Measurements from ENCODE around the gene ARL3.
"Not testable (repeated sequence)": the region's sequence is repeated elsewhere in the genome, so short reads cannot be mapped to it uniquely, and the experiment has no call there.

The ARL3 gene

DNA sequence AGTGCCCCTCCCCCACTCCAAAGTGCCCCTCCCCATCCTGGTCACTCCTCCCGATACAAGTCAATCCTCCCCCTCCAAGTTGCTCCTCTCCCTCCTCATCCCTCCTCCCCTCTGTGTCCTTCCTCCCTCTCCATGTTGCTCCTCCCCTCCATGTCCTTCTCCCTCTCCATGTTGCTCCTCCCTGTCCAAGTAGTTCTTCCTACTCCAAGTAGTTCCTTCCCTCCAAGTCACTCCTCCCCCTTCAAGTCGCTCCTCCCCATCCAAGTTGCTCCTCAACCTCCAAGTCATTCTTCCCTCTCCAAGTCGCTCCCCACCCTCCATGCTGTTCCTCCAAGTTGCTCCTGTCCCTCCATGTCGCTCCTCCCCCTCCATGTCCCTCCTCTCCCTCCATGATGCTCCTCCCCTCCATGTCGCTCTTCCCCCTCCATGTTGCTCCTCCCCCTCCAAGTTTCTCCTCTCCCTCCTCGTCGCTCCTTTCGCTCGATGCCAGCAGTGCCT is 20.9 kb upstream of the ARL3 start:
- no peak for DNase-seq

DNA sequence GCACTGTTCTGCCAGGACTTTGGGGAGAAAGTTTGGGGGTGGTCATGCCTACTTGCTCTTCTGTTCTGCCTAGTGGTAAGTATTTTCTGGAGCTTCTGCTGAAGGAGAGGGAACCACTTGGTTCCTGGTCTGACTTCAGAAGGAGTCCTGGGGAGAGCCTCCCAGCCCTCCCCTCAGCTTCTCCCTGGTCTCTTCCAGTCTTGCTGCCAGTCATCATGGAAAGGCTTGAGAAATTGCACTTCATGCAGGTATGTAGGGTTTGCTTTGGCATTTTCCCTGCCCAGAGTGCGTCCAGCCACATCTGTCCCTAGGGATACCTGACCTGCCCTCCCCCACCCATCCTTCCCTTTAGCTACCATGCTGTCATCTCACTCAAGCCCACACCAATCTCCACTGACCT is 18.5 kb upstream of the ARL3 start:
- DNase-seq: no peak

DNA sequence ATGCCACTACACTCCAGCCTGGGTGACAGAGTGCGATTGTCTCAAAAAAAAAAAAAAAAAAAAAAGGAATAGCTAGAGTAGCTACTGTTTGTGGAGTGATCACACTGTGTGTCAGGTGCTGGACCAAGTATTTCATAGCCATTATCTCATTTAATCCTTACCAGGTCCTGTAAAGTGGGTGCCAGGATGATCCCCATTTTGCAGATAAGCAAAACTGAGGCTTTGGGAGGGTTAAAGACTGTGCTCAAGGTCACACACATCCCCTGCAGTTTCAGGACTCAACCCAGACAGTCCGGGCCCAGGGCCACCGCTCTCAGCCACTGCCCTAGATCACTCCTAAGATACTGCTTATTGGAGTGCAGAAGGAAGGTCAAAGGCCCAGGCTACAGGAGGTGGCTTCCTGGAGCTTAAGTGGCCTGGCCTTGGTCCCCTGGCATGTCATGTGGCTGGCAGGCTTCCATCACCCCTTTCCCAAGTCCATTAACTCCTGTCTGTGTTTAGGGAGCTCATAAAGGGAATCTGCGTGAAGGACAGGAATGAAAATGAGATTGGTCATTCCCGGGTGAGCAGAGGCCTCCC is 17.1 kb upstream of the ARL3 start:
- DNase-seq: no peak

DNA sequence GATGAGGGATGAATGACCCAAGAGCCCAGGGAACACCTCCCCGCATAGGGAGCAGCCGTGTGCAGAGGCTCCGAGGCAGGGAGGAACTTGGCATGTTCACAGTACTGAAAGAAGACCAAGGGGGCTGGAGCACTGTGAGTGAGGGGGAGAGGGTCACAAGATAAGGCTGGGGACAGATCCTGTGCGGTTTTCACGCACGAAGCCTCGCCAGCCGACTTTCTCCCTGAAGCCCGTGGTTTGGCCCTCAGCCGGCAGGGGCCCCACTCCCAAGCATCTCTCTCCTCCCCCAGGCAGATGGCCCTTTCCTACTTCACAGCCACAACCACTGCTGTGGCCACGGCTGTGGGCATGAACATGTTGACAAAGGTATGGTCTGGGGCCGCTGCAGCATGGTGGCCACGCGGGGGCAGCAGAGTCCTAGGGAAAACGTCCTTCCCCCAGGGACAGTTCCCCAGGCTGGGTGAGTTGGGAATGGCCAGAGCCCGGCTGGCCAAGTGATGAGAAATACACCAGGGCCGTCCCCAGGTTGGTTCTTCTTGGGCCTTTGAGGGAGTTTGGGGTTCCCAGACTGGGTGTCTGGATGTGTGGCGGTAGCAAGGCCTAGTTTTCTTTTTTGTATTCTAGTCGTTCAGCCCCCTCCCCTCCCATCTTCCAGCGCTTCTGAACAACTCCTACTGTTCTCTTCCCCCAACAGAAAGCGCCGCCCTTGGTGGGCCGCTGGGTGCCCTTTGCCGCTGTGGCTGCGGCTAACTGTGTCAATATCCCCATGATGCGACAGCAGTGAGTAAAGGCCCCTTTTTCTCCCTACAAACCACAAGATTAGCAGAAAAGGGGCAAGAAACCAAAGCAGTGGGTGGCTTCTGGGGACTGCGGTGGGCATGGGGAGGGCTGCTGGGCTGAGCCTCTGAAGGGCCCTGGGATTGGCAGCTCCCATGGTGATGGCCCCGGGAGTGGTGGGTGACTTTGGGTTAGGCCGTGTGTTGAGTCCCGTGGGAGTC is 15.1 kb upstream of the ARL3 start:
- peak; percentile 89 for DNase-seq

DNA sequence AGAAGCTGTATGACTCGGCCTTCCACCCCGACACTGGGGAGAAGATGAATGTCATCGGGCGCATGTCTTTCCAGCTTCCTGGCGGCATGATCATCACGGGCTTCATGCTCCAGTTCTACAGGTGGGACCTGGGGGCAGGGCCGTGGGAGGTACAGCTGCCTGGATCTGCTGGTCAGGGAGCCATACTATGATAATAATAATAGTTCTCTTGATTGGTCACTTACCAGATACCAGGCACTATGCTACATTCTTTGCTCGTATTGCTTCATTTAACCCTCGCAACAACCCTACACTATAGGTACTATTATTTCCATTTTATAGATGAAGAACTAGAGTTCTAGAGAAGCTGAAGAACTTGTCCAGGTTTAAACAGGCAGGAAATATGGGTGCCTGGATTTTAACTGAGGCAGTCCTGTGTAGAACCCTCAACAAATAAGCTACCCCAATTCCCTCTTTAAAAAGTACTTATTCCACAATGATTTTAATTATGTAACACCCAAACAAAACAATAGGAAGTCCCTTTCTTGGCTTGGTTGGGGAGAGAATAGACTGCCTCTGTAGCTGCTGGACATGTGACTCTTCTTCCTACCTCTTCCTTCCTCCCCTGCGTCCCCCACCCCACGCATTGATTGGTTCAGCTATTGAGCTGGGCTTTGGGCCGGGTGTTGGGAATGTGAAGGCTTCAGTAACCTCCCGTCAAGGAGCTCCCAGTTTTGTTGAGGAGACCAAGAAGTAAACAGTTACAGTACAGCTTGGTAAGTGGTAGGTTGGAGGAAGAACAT is 13.0 kb upstream of the ARL3 start:
- no peak for DNase-seq

DNA sequence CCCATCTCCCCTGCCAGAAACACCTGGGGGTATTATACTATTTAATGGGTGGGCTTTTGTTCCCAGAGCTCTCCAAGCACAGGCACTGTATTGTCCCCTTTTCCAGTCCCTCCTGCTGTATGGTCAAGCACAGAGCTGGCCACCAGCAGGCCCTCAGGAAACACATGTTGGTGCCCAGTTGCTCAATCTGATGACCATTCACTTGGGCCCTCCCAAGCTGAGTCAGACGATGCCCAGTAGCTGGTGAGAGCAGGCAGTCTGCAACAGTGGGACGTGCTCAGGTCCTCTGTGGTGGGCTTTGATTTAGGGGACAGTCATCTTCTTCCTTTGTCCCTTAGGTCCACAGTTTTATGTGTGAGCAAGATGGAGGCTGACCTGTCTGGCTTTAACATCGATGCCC is 12.1 kb upstream of the ARL3 start:
- no peak for DNase-seq

DNA sequence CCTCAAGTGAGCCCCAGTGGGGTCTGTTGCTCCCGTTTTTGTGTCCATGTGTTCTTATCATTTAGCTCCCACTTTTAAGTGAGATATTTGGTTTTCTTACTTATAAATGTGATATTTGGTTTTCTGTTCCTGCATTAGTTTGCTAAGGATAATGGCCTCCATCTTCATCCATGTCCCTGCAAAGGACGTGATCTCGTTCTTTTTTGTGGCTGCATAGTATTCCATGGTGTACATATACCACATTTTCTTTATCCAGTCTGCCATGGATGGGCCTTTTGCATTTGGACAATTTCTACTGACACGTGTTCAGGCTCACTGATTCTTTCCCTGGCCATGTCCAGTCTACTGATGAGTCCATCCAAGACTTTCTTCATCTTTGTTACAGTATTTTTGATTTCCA is 9.8 kb upstream of the ARL3 start:
- no peak for DNase-seq

DNA sequence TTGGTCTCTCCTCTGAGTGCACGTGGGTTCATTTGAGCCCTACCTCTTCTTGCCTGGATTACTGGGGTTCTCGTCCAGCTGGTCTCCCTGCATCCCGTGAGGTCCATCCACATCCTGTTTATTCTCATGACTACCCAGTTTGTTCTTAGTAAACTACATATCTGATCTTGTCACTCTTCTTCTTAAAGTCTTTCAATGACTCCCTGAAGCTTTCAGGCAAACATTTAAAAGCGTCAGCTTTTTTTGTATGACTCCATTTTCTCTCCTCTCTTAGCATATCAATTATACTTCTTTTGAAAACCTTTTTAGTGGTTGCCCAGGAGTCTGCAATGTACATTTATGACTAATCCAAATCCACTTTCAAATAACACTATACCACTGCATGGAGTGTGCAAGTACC is 7.8 kb upstream of the ARL3 start:
- DNase-seq: no peak

DNA sequence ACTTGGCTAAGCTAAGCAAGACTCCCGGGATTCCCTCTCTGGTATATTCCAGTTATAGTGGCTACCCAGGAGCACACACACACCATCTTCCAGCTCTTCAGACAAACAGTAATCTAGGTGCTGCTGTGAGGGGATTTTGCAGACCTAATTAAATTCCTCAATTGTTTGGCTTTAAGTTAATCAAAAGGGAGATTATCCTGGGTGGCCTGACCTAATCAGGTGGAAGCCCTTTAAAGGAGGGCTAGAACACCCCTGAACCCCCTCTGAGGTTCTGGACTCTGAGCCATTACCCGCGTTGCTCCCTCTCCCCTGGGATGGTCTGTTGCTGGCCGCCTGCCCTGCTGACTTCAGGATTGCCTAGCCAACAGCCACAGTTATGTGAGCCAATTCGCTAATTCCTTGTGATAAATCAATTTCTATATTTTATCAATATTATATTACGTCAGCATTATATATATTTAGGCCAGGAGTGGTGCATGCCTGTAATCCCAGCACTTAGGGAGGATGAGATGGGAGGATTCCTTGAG is 6.6 kb upstream of the ARL3 start:
- DNase-seq: no peak

DNA sequence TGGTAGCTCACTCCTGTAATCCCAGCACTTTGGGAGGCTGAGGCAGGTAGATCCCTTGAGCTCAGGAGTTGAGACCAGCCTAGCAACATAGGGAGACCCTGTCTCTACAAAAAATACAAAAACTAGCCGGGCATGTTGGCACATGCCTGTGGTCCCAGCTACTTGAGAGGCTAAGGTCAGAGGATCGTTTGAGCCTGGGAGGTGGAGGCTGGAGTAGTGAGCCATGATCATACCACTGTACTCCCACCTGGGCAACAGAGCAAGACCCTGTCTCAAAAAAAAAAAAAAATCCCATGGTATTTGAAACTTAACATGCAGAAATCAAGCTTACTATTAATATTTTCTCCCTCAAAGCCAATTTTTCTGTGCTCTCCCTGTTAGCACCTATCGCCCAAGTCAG is 6.1 kb upstream of the ARL3 start:
- no peak for DNase-seq

DNA sequence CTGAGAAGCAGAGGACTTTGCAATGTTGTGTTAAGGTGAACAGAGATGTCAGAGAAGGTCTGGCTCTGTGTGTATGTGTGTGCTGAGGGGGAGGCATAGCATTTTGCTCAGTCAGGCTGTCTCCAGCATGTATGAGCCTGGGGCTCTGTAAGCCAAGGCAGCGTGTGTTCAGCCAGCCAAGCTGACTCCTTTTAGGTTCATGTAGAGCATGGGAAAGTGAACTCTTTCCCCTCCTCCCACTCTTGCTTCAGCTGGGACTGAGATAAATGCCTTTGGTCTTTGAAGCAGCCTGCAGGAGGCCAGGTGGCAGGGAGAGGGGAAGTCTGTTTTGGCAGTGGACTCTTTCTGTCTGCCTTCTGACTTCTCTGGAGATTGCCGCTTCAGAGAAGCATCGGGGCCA is 4.0 kb upstream of the ARL3 start:
- peak; percentile 52 for DNase-seq

DNA sequence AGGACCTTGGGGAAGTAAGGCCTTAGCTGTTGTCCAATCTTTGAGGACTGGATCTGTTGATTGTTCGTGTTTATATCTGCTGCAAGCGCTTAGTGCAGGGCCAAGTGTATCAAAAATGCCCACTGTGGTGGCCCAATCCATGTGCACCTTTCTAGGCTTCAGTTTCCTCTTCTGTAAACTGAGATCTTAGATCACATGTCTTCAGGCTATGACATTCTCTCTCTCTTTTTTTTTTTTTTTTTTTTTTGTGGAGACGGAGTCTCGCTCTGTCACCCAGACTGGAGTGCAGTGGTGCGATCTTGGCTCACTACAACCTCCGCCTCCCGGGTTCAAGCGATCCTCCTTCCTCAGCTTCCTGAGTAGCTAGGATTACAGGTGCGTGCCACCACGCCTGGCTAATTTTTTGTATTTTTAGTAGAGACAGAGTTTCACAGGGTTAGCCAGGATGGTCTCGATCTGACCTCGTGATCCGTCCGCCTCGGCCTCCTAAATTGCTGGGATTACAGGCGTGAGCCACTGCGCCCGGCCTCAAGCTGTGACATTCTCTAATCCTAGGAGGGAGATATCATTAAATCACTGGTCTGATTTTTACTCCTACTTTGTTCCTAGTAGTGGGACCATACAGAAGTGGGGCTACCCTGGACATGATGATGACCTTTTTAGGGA is 2.8 kb upstream of the ARL3 start:
- not testable (repeated sequence) for DNase-seq

DNA sequence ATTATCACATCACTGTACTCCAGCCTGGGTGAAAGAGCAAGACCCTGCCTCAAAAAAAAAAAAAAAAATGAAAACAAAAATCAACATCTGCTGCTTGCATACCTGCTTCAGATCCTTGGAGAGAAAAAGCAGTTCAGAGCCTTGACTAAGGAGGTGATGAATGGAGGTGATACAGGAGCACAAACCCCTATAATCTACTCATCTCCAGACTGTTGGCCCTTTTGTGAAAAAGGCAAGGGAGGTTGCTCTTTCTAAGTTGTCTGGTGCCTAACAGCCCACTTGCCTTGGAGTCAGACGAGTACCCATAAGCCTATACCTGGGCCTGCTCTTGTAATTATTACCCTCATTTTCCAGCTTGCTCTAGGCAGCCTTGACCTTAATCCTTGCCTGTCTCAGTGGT is 1.7 kb upstream of the ARL3 start:
- DNase-seq: no peak

DNA sequence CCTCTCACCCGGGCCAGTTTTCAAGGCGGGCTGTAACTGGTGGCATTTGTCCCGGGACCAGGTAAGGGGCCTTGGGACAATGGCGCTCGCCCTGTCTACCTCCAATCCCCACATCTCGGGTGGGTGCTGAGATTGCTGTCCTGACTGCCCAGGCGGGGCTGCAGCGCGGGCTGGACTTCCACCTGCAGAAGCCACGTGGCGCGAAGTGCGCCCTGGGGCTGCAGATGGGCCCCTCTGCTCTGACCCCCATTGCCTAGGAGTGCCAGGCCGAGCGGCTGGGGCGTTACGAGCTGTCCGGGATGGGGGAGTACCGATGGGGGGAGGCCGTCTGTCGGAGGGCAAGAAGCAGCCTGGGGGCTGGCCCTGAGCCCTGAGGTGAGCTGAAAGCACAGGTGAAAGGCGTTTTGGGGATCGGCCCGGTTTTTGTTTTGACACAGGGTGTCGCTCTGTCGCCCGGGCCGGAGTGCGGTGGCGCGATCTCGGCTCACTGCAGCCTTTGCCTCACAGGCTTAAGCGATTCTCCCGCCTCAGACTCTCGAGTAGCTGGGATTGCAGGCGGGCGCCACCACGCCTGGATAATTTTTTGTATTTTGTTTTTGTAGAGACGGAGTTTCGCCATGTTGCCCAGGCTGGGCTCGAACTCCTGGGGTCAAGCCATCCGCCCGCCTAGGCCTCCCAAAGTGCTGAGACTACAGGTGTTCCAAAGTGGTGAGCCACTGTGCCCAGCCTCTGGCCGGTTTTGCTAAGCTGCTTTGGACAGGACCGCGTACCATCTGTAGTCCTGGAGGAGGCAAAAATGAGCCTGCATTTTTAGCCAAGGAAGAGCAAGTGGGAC is 641 bp upstream of the ARL3 start, which contains the start of gene SFXN2:
Gene SFXN2, plus strand, starts transcription at position 16 of the 835 bp plus-strand sequence. CDS start 12,001 bp downstream, outside the sequence.
- no peak for DNase-seq

DNA sequence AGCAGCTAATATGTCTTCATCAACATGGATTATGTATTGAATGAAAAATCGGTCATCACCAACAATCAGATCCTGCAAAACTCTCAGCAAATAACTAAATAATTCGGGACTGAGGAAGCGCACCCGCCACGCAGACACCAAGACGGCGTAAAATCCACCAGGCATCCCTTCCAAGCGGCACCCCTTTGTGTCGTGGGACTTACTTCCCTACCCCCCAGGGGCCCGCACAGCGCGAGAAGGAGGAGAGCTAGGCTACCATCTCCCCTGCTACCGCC is 721 bp downstream of the ARL3 start:
- no peak for DNase-seq

DNA sequence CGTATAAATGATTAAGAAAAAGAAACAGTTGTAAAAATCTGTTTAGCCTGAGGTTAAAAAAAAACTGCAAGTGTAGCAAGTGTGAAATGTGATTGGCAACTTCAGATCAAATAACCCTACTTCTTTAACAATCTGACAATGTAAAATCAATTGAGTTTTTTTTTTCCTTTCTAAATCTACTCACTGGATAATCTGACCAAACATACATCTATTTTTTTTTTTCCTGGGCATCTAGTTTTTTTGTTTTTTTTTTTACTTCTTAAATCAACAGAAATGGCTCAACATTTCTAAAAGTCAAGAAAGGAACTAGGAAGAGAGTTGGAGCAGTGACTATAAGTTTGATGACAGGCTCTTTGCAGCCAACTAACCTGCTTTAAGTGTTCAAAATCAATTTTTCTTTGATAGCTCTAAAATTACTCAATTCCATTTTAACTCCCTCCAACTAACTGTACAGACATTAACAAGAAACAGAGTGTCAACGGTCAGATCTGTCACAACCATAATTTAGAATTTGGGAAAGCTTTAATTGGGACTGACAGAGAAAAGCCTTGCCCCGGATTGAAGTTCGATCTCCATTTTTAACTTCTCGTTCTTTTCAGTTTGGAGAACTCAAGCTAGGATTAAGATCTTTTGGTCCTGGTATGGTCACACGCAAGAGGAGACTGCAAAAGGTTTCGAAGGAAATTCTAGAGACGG is 1.2 kb downstream of the ARL3 start:
- DNase-seq: no peak

DNA sequence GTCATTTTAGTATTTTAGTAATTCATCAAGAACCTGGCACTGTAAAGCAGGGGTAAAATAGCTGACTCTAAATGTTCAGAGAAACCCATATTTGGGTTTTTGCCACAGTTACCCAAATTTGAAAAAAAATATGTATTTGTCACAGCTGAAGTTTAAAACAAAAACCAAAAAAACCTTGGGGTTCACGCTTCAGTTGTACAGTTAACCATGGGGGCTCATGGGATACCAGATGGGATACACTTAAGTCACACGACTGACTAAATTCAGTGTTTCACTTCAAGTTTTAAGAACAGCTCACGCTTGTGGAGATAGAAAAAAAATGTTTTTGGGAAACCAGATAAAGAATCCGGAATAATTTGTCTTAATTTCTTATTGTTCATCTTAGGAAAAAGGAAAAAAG is 2.1 kb downstream of the ARL3 start:
- no peak for DNase-seq

DNA sequence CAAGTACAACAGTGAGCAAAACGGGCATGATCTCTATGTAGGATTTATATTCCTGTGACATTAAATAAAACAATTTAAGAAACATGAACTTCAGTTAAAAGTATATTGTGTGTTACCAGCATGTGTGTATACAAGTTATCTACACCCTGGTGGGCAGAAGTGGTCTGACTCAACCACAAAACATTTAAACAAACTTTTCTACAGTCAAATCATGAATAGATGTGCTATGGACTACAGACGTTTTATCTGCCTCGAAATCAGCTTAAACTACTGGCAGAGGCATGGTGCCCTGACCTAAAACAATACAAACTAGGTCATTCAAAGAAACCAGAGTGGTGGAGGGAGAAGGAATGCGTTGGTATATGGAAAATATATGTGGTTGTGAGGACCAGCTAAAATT is 3.6 kb downstream of the ARL3 start:
- no peak for DNase-seq

DNA sequence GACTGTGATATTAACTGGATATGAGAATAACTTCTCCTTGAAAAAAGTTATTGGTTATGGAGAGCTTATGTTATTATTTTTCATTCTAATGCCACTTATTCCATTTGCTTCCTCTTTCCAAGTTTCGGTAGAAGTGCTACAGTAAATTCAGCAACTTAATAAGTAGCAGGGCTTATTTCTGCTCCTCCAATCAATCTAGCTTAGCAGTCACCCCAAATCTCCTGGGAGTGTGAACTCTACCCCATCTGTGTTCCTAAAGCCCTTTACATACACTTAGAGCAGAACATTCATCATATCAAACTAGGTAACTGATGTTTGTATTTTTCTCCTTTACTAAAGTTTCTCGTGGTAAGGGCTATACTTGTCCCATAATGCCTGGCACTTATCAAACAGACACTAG is 8.7 kb downstream of the ARL3 start:
- no peak for DNase-seq

DNA sequence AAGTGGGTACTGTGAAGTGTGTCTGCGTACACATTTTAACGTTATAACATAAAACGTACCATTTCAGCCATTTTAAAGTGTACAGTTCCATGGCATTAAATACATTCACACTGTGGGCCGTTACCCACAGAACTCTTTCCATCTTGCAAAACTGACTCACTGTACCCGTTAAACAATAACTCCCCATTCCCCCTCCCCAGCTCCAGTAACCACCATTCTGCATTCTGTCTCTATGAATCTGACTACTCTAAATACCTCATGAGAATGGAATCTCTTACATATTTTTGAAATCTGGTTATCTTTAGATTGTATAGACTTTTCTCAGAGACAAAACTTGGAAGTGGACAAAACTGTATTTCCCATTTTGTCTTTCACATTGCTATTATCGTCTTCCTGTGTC is 9.3 kb downstream of the ARL3 start:
- no peak for DNase-seq

DNA sequence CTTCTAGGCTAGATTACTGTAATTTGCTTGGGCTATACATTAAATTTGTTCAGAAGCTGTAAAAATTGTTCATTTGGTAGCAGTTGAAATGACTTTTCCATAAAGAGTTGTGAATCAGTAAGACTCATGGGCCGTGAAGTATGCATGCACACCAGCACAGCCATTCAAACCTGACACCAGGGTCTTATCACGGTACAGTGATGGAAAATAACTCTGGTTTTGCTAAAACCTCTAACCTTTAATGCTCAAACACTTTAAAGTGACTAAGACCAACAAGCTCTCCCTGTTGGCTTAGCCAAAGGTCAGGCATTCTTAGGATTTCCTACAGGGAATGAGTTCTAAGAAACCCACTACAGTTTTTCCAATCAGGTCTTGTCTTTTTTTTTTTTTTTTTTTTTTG is 11.5 kb downstream of the ARL3 start:
- DNase-seq: no peak
